ENCODE results near the gene DENND11.

DNA sequence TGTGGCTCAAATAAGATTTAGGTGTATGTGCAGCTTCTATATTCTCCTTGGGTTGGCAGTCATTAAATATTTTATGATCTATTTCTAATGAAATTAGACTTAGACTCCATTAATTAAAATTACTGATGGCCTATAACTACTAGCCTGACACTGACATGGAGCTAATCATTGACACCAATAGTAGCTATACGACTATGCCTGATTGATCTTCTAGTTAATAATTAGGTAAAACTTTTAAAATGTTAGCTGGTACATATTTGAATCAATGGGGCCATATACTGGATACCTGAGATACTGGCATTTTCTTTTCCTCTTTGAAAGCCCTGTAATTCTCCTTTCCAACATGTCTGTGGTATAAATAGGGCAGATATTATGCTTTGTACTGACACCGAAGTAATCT, 20.6 kb upstream of the DENND11 start:
- no peak for TF ChIP-seq CTCF (IDR thresholded peaks at IDR 0.05)
- no peak for TF ChIP-seq POLR2A (IDR thresholded peaks at IDR 0.05)
- no peak for TF ChIP-seq POLR2AphosphoS5 (IDR thresholded peaks at IDR 0.05)
- no peak for TF ChIP-seq EP300 (IDR thresholded peaks at IDR 0.05)
